Endothelial cell of umbilical vein (primary cell): Measurements from ENCODE around the gene CACNA1C. TPM values are rescaled to one million over a fixed set of nuclear protein-coding genes. Genes with fewer than 3 reads are reported as not detected.
A peak's percentile ranks its signal among the peaks of the same experiment; 100 is the strongest.

ENCODE experiments used
- BruUV-seq: library from RNA; stranded (reverse); fragments of 400-500 nt; replicated peaks from 2 replicates; lab custom pipeline; 2021; lab: Mats Ljungman, UMichigan
- CTCF ChIA-PET: fragments of 300-600, 350-600 bp; sonication (Branson Sonifier 250); formaldehyde crosslinking; loops from one replicate; lab custom pipeline; 2021; ENCODE audit warnings: antibody characterized with exemption, inconsistent platforms; lab: Charles Lee
- POLR2A ChIA-PET: fragments of 300-600, 350-600 bp; sonication (Branson Sonifier 250); formaldehyde crosslinking; loops from one replicate; lab custom pipeline; 2021; ENCODE audit warnings: antibody characterized with exemption, inconsistent platforms; lab: Charles Lee
- DNase-seq: peaks from one replicate; pipeline ENCODE4 v3.0.0-alpha.2; 2011; ENCODE audit warnings: low read depth, low spot score
- FAIRE-seq: peaks from 2 replicates; lab custom pipeline; 2011; peaks lifted over from hg19 to GRCh38; lab: Jason Lieb, UNC
- H2AFZ ChIP-seq: 2 replicates; pipeline ENCODE4 v1.6.0; 2012; ENCODE audit warnings: low read depth, low read length, control low read depth, inconsistent platforms
- H3K27ac ChIP-seq: 2 replicates; pipeline ENCODE4 v1.5.1; 2011; ENCODE audit warnings: low read depth, mild to moderate bottlenecking, control low read depth, low read length, moderate library complexity; ENCODE audit not compliant: insufficient read depth
- H3K27me3 ChIP-seq, 2 experiments: 2 replicates each; pipeline versions ENCODE4 v1.6.0 to v1.6.1; 2011; ENCODE audit warnings: low read length in 2 of 2, mixed read lengths in 1 of 2; ENCODE audit not compliant: control insufficient read depth in 2 of 2, insufficient read depth in 2 of 2
- H3K36me3 ChIP-seq, 2 experiments: 2 replicates in 1 of 2; 3 replicates in 1 of 2; pipeline ENCODE4 v1.5.1; 2011; ENCODE audit warnings: low read length in 2 of 2, mild to moderate bottlenecking in 1 of 2, moderate library complexity in 1 of 2; ENCODE audit not compliant: control insufficient read depth in 2 of 2, insufficient read depth in 2 of 2; ENCODE audit errors: extremely low read depth in 1 of 2
- H3K4me1 ChIP-seq: 3 replicates; pipeline ENCODE4 v1.5.1; 2011; ENCODE audit warnings: mild to moderate bottlenecking, low read length; ENCODE audit not compliant: control insufficient read depth, insufficient read depth; ENCODE audit errors: extremely low read depth
- H3K4me2 ChIP-seq: 2 replicates; pipeline ENCODE4 v1.6.1; 2011; ENCODE audit warnings: low read length, control low read depth, mixed read lengths; ENCODE audit not compliant: insufficient read depth
- H3K4me3 ChIP-seq, 3 experiments: fragments of 200-600 bp in 1 of 3; sonication (generic), shearing (Covaris generic) in 1 of 3; replicated peaks in 1 of 3; 2 replicates each; pipeline ENCODE4 v1.5.1; 2011 to 2016; ENCODE audit warnings: control low read depth in 3 of 3, low read length in 3 of 3, mild to moderate bottlenecking in 2 of 3, inconsistent platforms in 1 of 3, low read depth in 1 of 3, moderate library complexity in 1 of 3; ENCODE audit not compliant: insufficient read depth in 1 of 3
- H3K79me2 ChIP-seq: 2 replicates; pipeline ENCODE4 v1.6.0; 2012; ENCODE audit warnings: low read length, inconsistent platforms; ENCODE audit not compliant: control insufficient read depth, insufficient read depth
- H3K9ac ChIP-seq: replicated peaks from 2 replicates; pipeline ENCODE3; 2011; ENCODE audit warnings: low read length, control low read depth; ENCODE audit not compliant: insufficient read depth; ENCODE audit errors: extremely low read depth
- H3K9me1 ChIP-seq: replicated peaks from 3 replicates; pipeline ENCODE4 v1.6.0; 2011; ENCODE audit warnings: mild to moderate bottlenecking, low read length; ENCODE audit not compliant: control insufficient read depth, insufficient read depth; ENCODE audit errors: extremely low read depth
- H3K9me3 ChIP-seq: replicated peaks from 2 replicates; pipeline ENCODE4 v1.5.1; 2012; ENCODE audit warnings: low read length, inconsistent platforms; ENCODE audit not compliant: control insufficient read depth, insufficient read depth
- H4K20me1 ChIP-seq: replicated peaks from 2 replicates; pipeline ENCODE3; 2011; ENCODE audit warnings: mild to moderate bottlenecking, low read length; ENCODE audit not compliant: control insufficient read depth, insufficient read depth; ENCODE audit errors: extremely low read depth
- CTCF ChIP-seq, 2 donors: IDR thresholded peaks; 1 replicate in 1 of 2; 2 replicates in 1 of 2; pipeline ENCODE4 v1.5.1; 2011; ENCODE audit warnings: low read length in 2 of 2, mild to moderate bottlenecking in 2 of 2, moderate library complexity in 2 of 2, control low read depth in 1 of 2, inconsistent platforms in 1 of 2, low read depth in 1 of 2; ENCODE audit not compliant: insufficient read depth in 1 of 2; ENCODE audit errors: extremely low read depth in 1 of 2
- FOS ChIP-seq: IDR thresholded peaks from 2 replicates; pipeline ENCODE4 v1.6.1; 2011; ENCODE audit warnings: mild to moderate bottlenecking, low read length, moderate library complexity, borderline replicate concordance; ENCODE audit not compliant: insufficient read depth
- GATA2 ChIP-seq: IDR thresholded peaks from 2 replicates; pipeline ENCODE4 v1.7.0; 2011; ENCODE audit warnings: low read depth, mild to moderate bottlenecking, moderate library complexity, mixed read lengths, low read length; ENCODE audit not compliant: insufficient read length, insufficient read depth
- MAX ChIP-seq: IDR thresholded peaks from 2 replicates; pipeline ENCODE4 v1.6.1; 2011; ENCODE audit not compliant: insufficient read depth, insufficient read length
- MYC ChIP-seq: IDR thresholded peaks from one replicate; pipeline ENCODE4 v1.6.1; 2011; ENCODE audit warnings: mild to moderate bottlenecking, low read depth, low read length
- POLR2A ChIP-seq: IDR thresholded peaks from 2 replicates; pipeline ENCODE4 v1.6.1; 2012; ENCODE audit warnings: low read depth, mild to moderate bottlenecking, control low read depth, low read length
- POLR2AphosphoS5 ChIP-seq: IDR thresholded peaks from 2 replicates; pipeline ENCODE4 v1.6.1; 2012; ENCODE audit warnings: low read depth, mild to moderate bottlenecking, control low read depth, low read length, moderate library complexity; ENCODE audit not compliant: insufficient read depth
- dilution Hi-C: fragments of 300-500 bp; cut with MboI; formaldehyde crosslinking; loops from one replicate; pipeline ENCODE4 v1.15.0; 2019; ENCODE audit warnings: low sequenced_read_pairs; ENCODE audit not compliant: extremely low pct_ligation_motif_present
- intact Hi-C: fragments of 100-400 bp; cut with micrococcal nuclease; formaldehyde crosslinking; loops from one replicate; pipeline ENCODE4 v1.10.0; 2022
- polyA plus RNA-seq, 4 experiments: library from polyadenylated mRNA; depleted of rRNA in 3 of 4; stranded (reverse) in 3 of 4; unstranded in 1 of 4; fragments of >200 nt; gene quantifications; 2 replicates each; pipeline versions ENCODE4 v1.2.1 to v1.2.3, GENCODE V29; 2011 to 2012; ENCODE audit warnings: missing spikeins in 1 of 4
- total RNA-seq: library from RNA; stranded (reverse); gene quantifications from 2 replicates; pipeline ENCODE4 v1.2.3, GENCODE V29; 2021

The CACNA1C gene
- total and polyA plus RNA-seq, 2 donors (not counting 3 experiments of a cell fraction or from before 2014, with no cell fraction given): not detected

GRCh38 chr12:2644683-2645405, 592.1 kb downstream of the CACNA1C start:
- Histone ChIP-seq H3K27ac (no peak overlapping the region), H3K27me3 (peaks cover 6% of the 10 kb centered on the region in 2 experiments), H3K79me2 (no peaks in the 10 kb centered on the region), H3K4me3 (no peak overlapping the region), H3K9ac (no peak overlapping the region), H3K4me2 (no peak overlapping the region), H3K9me1 (no peaks in the 10 kb centered on the region), H2AFZ (no peak overlapping the region), H3K36me3 (no peaks in the 10 kb centered on the region), H4K20me1 (no peaks in the 10 kb centered on the region), H3K4me1 (peaks cover 17% of the 10 kb centered on the region), H3K9me3 (no peaks in the 10 kb centered on the region)
- FAIRE-seq (no peak), DNase-seq (peak; percentile 59)
- peak; percentile 10 for TF ChIP-seq GATA2
- no peak for TF ChIP-seq POLR2AphosphoS5
- TF ChIP-seq MYC: no peak
- BruUV-seq: no TSS peak
- dilution Hi-C loops (no loop called here), intact Hi-C loops (loop anchor here (10.0 kb wide), 1 partner anchor 60 kb away; no protein-coding TSS in a partner anchor)
- CTCF ChIA-PET: interaction anchor here (1.1 to 1.6 kb wide), 2 partner anchors 14 to 38 kb away, joined by 3 to 5 read pairs; no protein-coding TSS in a partner anchor
- POLR2A ChIA-PET: no interaction called here

- H3K9ac ChIP-seq: no peak overlapping the region
- ChIA-PET POLR2A (no interaction called here), CTCF (interaction anchor here (1.6 to 1.9 kb wide), 2 partner anchors 13 to 37 kb away, joined by 3 to 4 read pairs; no protein-coding TSS in a partner anchor)
- peaks cover 11% of the 10 kb centered on the region for H3K4me1 ChIP-seq
- no peaks in the 10 kb centered on the region for H3K79me2 ChIP-seq
- BruUV-seq: no TSS peak
- no peaks in the 10 kb centered on the region for H3K9me3 ChIP-seq
- FAIRE-seq: no peak
- no peaks in the 10 kb centered on the region for H4K20me1 ChIP-seq
- no peak overlapping the region for H3K4me2 ChIP-seq
- DNase-seq: no peak
- no peaks in the 10 kb centered on the region for H3K36me3 ChIP-seq
- peaks cover 6% of the 10 kb centered on the region in 2 experiments for H3K27me3 ChIP-seq
- no peak overlapping the region for H3K4me3 ChIP-seq
- no peak overlapping the region for H2AFZ ChIP-seq
- dilution Hi-C loops (no loop called here), intact Hi-C loops (loop anchor here (10.0 kb wide), 1 partner anchor 61 kb away; no protein-coding TSS in a partner anchor)
- no peak for TF ChIP-seq CTCF (IDR thresholded peaks at IDR 0.05; ENCODE audit: extremely low read depth in 1 of 2, insufficient read depth in 1 of 2, low read depth in 1 of 2, low read length in 2 of 2)
- TF ChIP-seq POLR2A: no peak
- no peak for TF ChIP-seq MYC
- TF ChIP-seq FOS: no peak
- TF ChIP-seq MAX: no peak
- H3K27ac ChIP-seq: no peak overlapping the region
- no peaks in the 10 kb centered on the region for H3K9me1 ChIP-seq
Observed at GRCh38 chr12:2645460-2645859, 592.7 kb downstream of the CACNA1C start.
